CD4-positive, alpha-beta T cell (primary cell): ENCODE data around the gene ILDR1. TPM values are rescaled to one million over a fixed set of nuclear protein-coding genes. Genes with fewer than 3 reads are reported as not detected.

Experiments
- ATAC-seq: fragments of 200-7000 bp; cut with Tn5 transposase; one replicate; pipeline ENCODE4 v1.10.0; 2022; ENCODE audit warnings: mild to moderate bottlenecking; ENCODE audit not compliant: poor library complexity
- CTCF ChIA-PET: fragments of 350-600 bp; sonication (Branson Sonifier 250); formaldehyde crosslinking; loops from one replicate; lab custom pipeline; 2021; ENCODE audit warnings: antibody characterized with exemption, inconsistent platforms; lab: Charles Lee
- POLR2A ChIA-PET: fragments of 350-600 bp; sonication (Branson Sonifier 250); formaldehyde crosslinking; loops from one replicate; lab custom pipeline; 2021; ENCODE audit warnings: antibody characterized with exemption, inconsistent platforms; lab: Charles Lee
- DNase-seq, 14 experiments: peaks; one replicate each; pipeline ENCODE4 v3.0.0-alpha.2; 2013 to 2020; ENCODE audit warnings: mixed read lengths in 2 of 14
- H3K27ac ChIP-seq, 2 donors: one replicate each; pipeline versions ENCODE4 v1.5.1 to v1.7.0; 2013; ENCODE audit warnings: low read length in 2 of 2, low read depth in 1 of 2, mild to moderate bottlenecking in 1 of 2
- H3K27me3 ChIP-seq, 2 experiments: 1 replicate in 1 of 2; 2 replicates in 1 of 2; pipeline versions ENCODE4 v1.6.1 to v1.7.0; 2013; ENCODE audit warnings: low read length in 2 of 2, control low read depth in 1 of 2, mild to moderate bottlenecking in 1 of 2, moderate library complexity in 1 of 2; ENCODE audit not compliant: insufficient read depth in 2 of 2, control insufficient read depth in 1 of 2
- H3K36me3 ChIP-seq: one replicate; pipeline ENCODE4 v1.6.1; 2013; ENCODE audit warnings: low read length, control low read depth; ENCODE audit not compliant: insufficient read depth
- H3K4me1 ChIP-seq: one replicate; pipeline ENCODE4 v1.6.1; 2013; ENCODE audit warnings: low read length, control low read depth; ENCODE audit not compliant: insufficient read depth
- H3K4me3 ChIP-seq: one replicate; pipeline ENCODE4 v1.5.1; 2013; ENCODE audit warnings: mild to moderate bottlenecking, low read length, moderate library complexity
- H3K9me3 ChIP-seq, 2 experiments: 1 replicate in 1 of 2; 2 replicates in 1 of 2; pipeline versions ENCODE4 v1.6.1 to v1.7.0; 2013; ENCODE audit warnings: low read length in 2 of 2, mild to moderate bottlenecking in 2 of 2, control low read depth in 1 of 2, moderate library complexity in 1 of 2; ENCODE audit not compliant: control insufficient read depth in 1 of 2, insufficient read depth in 1 of 2
- H3K27ac Mint-ChIP-seq: one replicate; pipeline ENCODE4 v1.8.0; 2020; ENCODE audit warnings: mixed read lengths
- H3K27me3 Mint-ChIP-seq: one replicate; pipeline ENCODE4 v1.8.0; 2021; ENCODE audit warnings: mixed read lengths
- H3K36me3 Mint-ChIP-seq: one replicate; pipeline ENCODE4 v1.8.0; 2021; ENCODE audit warnings: low read depth, mixed read lengths
- H3K4me1 Mint-ChIP-seq: one replicate; pipeline ENCODE4 v1.8.0; 2021; ENCODE audit warnings: low read depth, mixed read lengths
- H3K4me3 Mint-ChIP-seq: one replicate; pipeline ENCODE4 v1.8.0; 2020; ENCODE audit warnings: mild to moderate bottlenecking, mixed read lengths
- H3K9me3 Mint-ChIP-seq: one replicate; pipeline ENCODE4 v1.8.0; 2020; ENCODE audit warnings: mixed read lengths
- intact Hi-C, 2 experiments: fragments of 100-400 bp; cut with DNase I in 1 of 2; cut with micrococcal nuclease in 1 of 2; formaldehyde crosslinking; loops; one replicate each; pipeline versions ENCODE4 v1.15.1 to v1.9.0; 2023 to 2025; cut with DNase I, micrococcal nuclease
- total RNA-seq, 174 experiments: library from RNA in 2 of 174; stranded (reverse) in 2 of 174; gene quantifications; one replicate each; pipeline ENCODE4 v1.2.3 and lab custom pipeline; 2021 to 2026
- TF ChIP-seq, protein P1 (sequence below): fragments of 200-600 bp; IDR thresholded peaks from one replicate; pipeline ENCODE4 v1.8.0; 2022; ENCODE audit warnings: antibody characterized with exemption, mild to moderate bottlenecking

Gene ILDR1
- total RNA-seq, 2 experiments from 2014 or later: not detected

DNA sequence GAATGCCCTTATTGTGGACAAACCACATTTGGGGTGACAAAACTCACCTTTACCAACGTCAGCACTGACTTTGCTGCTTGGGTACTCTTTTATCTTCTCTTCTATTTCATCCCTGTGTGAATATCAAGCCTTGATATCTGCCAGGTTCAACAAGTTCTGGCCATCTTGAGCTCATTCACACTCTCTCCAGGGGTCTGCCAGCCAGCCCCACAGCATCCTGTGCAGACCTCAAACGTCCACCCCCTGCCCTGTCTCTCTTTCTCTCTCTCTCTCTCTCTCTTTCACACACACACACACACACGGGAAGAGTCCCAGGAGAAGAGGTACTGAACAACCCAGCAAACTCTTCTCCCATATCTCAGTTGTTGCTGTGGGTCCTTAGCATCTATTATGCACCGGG, 10.7 kb downstream of the ILDR1 start:
- no peak overlapping the region for H3K27ac ChIP-seq
- no peaks in the 10 kb centered on the region for H3K9me3 ChIP-seq
- Mint-ChIP-seq H3K4me3 (no peak overlapping the region), H3K27me3 (peaks cover 11% of the 10 kb centered on the region), H3K27ac (no peak overlapping the region), H3K9me3 (no peaks in the 10 kb centered on the region), H3K36me3 (no peaks in the 10 kb centered on the region), H3K4me1 (no peaks in the 10 kb centered on the region)
- ATAC-seq (no peak), DNase-seq (no peak)
- H3K4me1 ChIP-seq: no peaks in the 10 kb centered on the region
- H3K4me3 ChIP-seq: no peak overlapping the region
- intact Hi-C loops: no loop called here
- peaks cover under 1 to 7% of the 10 kb centered on the region in 2 experiments for H3K27me3 ChIP-seq
- no peaks in the 10 kb centered on the region for H3K36me3 ChIP-seq
- TF ChIP-seq, protein P1, sequence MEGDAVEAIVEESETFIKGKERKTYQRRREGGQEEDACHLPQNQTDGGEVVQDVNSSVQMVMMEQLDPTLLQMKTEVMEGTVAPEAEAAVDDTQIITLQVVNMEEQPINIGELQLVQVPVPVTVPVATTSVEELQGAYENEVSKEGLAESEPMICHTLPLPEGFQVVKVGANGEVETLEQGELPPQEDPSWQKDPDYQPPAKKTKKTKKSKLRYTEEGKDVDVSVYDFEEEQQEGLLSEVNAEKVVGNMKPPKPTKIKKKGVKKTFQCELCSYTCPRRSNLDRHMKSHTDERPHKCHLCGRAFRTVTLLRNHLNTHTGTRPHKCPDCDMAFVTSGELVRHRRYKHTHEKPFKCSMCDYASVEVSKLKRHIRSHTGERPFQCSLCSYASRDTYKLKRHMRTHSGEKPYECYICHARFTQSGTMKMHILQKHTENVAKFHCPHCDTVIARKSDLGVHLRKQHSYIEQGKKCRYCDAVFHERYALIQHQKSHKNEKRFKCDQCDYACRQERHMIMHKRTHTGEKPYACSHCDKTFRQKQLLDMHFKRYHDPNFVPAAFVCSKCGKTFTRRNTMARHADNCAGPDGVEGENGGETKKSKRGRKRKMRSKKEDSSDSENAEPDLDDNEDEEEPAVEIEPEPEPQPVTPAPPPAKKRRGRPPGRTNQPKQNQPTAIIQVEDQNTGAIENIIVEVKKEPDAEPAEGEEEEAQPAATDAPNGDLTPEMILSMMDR: no peak
- CTCF ChIA-PET: no interaction called here
- POLR2A ChIA-PET: no interaction called here

DNA sequence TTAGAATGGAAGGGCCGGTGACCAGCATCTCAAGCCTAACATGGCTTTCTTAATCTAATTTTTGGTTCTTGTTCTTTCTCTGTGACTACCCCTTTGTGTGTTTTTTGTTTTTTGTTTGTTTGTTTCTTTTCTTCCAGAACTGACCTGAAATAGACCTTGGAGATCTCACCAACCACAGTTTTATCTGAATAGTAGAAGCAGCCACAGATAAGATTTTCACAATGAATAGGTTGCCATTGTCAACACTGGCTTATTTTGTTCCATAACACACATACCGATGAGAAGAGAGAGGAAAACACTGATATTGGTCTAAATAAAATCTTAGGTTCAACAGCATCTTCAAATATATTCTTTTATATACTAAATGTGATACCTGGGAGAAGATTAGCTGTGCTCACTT, 11.5 kb downstream of the ILDR1 start:
- H3K27ac Mint-ChIP-seq: no peak overlapping the region

DNA sequence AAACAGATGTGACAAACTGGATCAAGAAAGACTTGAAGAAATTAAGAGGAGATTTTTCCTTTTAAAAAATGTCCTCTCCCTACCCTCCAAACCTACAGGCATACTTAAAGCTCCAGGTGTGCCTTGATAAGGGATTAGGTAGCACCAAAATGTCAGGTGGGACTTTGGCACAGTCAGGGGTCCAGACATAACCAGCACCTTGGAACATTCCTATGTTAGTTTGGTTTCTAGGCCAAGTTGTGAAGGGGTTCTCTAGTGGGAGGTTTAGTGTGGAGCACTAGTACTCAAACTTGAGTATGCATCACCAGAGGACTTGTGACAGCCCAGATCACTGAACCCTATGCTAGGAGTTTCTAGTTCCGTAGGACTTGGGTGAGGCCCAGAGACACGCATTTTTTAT, 13.9 kb downstream of the ILDR1 start:
- no peak overlapping the region for H3K27ac ChIP-seq
- H3K4me1 Mint-ChIP-seq: no peaks in the 10 kb centered on the region
- H3K36me3 ChIP-seq: no peaks in the 10 kb centered on the region
- no peak overlapping the region for H3K27ac Mint-ChIP-seq
- CTCF ChIA-PET: no interaction called here
- no peaks in the 10 kb centered on the region for H3K9me3 Mint-ChIP-seq
- no peaks in the 10 kb centered on the region for H3K4me1 ChIP-seq
- ATAC-seq: no peak
- no peak overlapping the region for H3K4me3 ChIP-seq
- POLR2A ChIA-PET: no interaction called here
- no peaks in the 10 kb centered on the region for H3K9me3 ChIP-seq
- peaks cover 18% of the 10 kb centered on the region for H3K27me3 Mint-ChIP-seq
- no peak overlapping the region for H3K4me3 Mint-ChIP-seq
- TF ChIP-seq, protein P1: no peak
- DNase-seq: no peak
- peaks cover 4 to 8% of the 10 kb centered on the region in 2 experiments for H3K27me3 ChIP-seq
- H3K36me3 Mint-ChIP-seq: no peaks in the 10 kb centered on the region
- intact Hi-C loops: no loop called here

More for the DNA sequence above, 11.5 kb downstream of the ILDR1 start:
- intact Hi-C loops: no loop called here
- no peak overlapping the region for H3K4me3 Mint-ChIP-seq
- no peaks in the 10 kb centered on the region for H3K9me3 Mint-ChIP-seq
- peaks cover 9% of the 10 kb centered on the region for H3K27me3 Mint-ChIP-seq
- H3K27ac ChIP-seq: no peak overlapping the region
- H3K4me1 Mint-ChIP-seq: no peaks in the 10 kb centered on the region
- ATAC-seq: no peak
- TF ChIP-seq, protein P1: no peak
- DNase-seq: no peak
- H3K9me3 ChIP-seq: no peaks in the 10 kb centered on the region
- no peaks in the 10 kb centered on the region for H3K36me3 ChIP-seq
- no peaks in the 10 kb centered on the region for H3K4me1 ChIP-seq
- H3K36me3 Mint-ChIP-seq: no peaks in the 10 kb centered on the region
- H3K4me3 ChIP-seq: no peak overlapping the region
- ChIA-PET CTCF (no interaction called here), POLR2A (no interaction called here)
- H3K27me3 ChIP-seq: no peaks in the 10 kb centered on the region
